ENCODE data around the gene TGFBR2. TPM values are rescaled to one million over a fixed set of nuclear protein-coding genes. Genes with fewer than 3 reads are reported as not detected.
A peak's percentile ranks its signal among the peaks of the same experiment; 100 is the strongest.

Gene TGFBR2
- total and polyA plus RNA-seq, 2 of the 13 experiments (the other 11 are each of a cell fraction or from before 2014, with no cell fraction given), result 82.2 to 187 TPM

DNA sequence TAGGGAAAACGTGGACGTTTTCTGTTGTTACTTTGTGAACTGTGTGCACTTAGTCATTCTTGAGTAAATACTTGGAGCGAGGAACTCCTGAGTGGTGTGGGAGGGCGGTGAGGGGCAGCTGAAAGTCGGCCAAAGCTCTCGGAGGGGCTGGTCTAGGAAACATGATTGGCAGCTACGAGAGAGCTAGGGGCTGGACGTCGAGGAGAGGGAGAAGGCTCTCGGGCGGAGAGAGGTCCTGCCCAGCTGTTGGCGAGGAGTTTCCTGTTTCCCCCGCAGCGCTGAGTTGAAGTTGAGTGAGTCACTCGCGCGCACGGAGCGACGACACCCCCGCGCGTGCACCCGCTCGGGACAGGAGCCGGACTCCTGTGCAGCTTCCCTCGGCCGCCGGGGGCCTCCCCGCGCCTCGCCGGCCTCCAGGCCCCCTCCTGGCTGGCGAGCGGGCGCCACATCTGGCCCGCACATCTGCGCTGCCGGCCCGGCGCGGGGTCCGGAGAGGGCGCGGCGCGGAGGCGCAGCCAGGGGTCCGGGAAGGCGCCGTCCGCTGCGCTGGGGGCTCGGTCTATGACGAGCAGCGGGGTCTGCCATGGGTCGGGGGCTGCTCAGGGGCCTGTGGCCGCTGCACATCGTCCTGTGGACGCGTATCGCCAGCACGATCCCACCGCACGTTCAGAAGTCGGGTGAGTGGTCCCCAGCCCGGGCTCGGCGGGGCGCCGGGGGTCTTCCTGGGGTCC, at the start of gene TGFBR2 (continued):
- TF ChIP-seq HDAC1 (CRISPR knock-in tag; IDR thresholded peaks at IDR 0.05) (peak; percentile 80), KLF6 (CRISPR knock-in tag; IDR thresholded peaks at IDR 0.05) (peak; percentile 77; the same call in 1 of the 2 replicates), ZSCAN30 (CRISPR knock-in tag; IDR thresholded peaks at IDR 0.05) (no peak), ZNF460 (CRISPR knock-in tag; IDR thresholded peaks at IDR 0.05; ENCODE audit: borderline replicate concordance) (no peak), ZNF451 (CRISPR knock-in tag; IDR thresholded peaks at IDR 0.05) (peak; percentile 63; the same call in 1 of the 2 replicates), SMC3 (IDR thresholded peaks at IDR 0.05; ENCODE audit: low read length) (0 out of 2 replicates have a peak, but pooled peaks have one; percentile 25), ZNF616 (CRISPR knock-in tag; IDR thresholded peaks at IDR 0.05; ENCODE audit: low read depth) (peak; percentile 49; the same call in 1 of the 2 replicates), CHD4 (IDR thresholded peaks at IDR 0.05; ENCODE audit: borderline replicate concordance, low read length) (peak; percentile 27; the same call in 1 of the 2 replicates), PTBP1 (IDR thresholded peaks at IDR 0.05; ENCODE audit: low read depth, low read length, poor library complexity, severe bottlenecking) (no peak), STAT5B (CRISPR knock-in tag; IDR thresholded peaks at IDR 0.05) (peak; percentile 34; the same call in 1 of the 2 replicates), RAD51 (IDR thresholded peaks at IDR 0.05; ENCODE audit: borderline replicate concordance) (no peak), ZNF124 (CRISPR knock-in tag; IDR thresholded peaks at IDR 0.05) (peak; percentile 79; the same call in 1 of the 2 replicates), GPN1 (CRISPR knock-in tag; IDR thresholded peaks at IDR 0.05; ENCODE audit: borderline replicate concordance) (no peak)
- TF ChIP-seq, protein P1, sequence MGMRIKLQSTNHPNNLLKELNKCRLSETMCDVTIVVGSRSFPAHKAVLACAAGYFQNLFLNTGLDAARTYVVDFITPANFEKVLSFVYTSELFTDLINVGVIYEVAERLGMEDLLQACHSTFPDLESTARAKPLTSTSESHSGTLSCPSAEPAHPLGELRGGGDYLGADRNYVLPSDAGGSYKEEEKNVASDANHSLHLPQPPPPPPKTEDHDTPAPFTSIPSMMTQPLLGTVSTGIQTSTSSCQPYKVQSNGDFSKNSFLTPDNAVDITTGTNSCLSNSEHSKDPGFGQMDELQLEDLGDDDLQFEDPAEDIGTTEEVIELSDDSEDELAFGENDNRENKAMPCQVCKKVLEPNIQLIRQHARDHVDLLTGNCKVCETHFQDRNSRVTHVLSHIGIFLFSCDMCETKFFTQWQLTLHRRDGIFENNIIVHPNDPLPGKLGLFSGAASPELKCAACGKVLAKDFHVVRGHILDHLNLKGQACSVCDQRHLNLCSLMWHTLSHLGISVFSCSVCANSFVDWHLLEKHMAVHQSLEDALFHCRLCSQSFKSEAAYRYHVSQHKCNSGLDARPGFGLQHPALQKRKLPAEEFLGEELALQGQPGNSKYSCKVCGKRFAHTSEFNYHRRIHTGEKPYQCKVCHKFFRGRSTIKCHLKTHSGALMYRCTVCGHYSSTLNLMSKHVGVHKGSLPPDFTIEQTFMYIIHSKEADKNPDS (CRISPR knock-in tag; IDR thresholded peaks at IDR 0.05), result no peak; the same call in 1 of the 2 replicates
- TF ChIP-seq, protein P2, sequence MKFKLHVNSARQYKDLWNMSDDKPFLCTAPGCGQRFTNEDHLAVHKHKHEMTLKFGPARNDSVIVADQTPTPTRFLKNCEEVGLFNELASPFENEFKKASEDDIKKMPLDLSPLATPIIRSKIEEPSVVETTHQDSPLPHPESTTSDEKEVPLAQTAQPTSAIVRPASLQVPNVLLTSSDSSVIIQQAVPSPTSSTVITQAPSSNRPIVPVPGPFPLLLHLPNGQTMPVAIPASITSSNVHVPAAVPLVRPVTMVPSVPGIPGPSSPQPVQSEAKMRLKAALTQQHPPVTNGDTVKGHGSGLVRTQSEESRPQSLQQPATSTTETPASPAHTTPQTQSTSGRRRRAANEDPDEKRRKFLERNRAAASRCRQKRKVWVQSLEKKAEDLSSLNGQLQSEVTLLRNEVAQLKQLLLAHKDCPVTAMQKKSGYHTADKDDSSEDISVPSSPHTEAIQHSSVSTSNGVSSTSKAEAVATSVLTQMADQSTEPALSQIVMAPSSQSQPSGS (CRISPR knock-in tag; IDR thresholded peaks at IDR 0.05), result peak; percentile 56; the same call in 1 of the 2 replicates
- TF ChIP-seq, protein P3, sequence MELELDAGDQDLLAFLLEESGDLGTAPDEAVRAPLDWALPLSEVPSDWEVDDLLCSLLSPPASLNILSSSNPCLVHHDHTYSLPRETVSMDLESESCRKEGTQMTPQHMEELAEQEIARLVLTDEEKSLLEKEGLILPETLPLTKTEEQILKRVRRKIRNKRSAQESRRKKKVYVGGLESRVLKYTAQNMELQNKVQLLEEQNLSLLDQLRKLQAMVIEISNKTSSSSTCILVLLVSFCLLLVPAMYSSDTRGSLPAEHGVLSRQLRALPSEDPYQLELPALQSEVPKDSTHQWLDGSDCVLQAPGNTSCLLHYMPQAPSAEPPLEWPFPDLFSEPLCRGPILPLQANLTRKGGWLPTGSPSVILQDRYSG (CRISPR knock-in tag; IDR thresholded peaks at IDR 0.05), result no peak
- TF ChIP-seq, protein P4, sequence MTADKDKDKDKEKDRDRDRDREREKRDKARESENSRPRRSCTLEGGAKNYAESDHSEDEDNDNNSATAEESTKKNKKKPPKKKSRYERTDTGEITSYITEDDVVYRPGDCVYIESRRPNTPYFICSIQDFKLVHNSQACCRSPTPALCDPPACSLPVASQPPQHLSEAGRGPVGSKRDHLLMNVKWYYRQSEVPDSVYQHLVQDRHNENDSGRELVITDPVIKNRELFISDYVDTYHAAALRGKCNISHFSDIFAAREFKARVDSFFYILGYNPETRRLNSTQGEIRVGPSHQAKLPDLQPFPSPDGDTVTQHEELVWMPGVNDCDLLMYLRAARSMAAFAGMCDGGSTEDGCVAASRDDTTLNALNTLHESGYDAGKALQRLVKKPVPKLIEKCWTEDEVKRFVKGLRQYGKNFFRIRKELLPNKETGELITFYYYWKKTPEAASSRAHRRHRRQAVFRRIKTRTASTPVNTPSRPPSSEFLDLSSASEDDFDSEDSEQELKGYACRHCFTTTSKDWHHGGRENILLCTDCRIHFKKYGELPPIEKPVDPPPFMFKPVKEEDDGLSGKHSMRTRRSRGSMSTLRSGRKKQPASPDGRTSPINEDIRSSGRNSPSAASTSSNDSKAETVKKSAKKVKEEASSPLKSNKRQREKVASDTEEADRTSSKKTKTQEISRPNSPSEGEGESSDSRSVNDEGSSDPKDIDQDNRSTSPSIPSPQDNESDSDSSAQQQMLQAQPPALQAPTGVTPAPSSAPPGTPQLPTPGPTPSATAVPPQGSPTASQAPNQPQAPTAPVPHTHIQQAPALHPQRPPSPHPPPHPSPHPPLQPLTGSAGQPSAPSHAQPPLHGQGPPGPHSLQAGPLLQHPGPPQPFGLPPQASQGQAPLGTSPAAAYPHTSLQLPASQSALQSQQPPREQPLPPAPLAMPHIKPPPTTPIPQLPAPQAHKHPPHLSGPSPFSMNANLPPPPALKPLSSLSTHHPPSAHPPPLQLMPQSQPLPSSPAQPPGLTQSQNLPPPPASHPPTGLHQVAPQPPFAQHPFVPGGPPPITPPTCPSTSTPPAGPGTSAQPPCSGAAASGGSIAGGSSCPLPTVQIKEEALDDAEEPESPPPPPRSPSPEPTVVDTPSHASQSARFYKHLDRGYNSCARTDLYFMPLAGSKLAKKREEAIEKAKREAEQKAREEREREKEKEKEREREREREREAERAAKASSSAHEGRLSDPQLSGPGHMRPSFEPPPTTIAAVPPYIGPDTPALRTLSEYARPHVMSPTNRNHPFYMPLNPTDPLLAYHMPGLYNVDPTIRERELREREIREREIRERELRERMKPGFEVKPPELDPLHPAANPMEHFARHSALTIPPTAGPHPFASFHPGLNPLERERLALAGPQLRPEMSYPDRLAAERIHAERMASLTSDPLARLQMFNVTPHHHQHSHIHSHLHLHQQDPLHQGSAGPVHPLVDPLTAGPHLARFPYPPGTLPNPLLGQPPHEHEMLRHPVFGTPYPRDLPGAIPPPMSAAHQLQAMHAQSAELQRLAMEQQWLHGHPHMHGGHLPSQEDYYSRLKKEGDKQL (CRISPR knock-in tag; IDR thresholded peaks at IDR 0.05; ENCODE audit: low read depth), result peak; percentile 56; the same call in 1 of the 2 replicates
- TF ChIP-seq, protein P5, sequence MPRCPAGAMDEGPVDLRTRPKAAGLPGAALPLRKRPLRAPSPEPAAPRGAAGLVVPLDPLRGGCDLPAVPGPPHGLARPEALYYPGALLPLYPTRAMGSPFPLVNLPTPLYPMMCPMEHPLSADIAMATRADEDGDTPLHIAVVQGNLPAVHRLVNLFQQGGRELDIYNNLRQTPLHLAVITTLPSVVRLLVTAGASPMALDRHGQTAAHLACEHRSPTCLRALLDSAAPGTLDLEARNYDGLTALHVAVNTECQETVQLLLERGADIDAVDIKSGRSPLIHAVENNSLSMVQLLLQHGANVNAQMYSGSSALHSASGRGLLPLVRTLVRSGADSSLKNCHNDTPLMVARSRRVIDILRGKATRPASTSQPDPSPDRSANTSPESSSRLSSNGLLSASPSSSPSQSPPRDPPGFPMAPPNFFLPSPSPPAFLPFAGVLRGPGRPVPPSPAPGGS (CRISPR knock-in tag; IDR thresholded peaks at IDR 0.05), result peak; percentile 77

Data from HepG2 (cell line).